ENCODE data around the gene CCND3. TPM values are rescaled to one million over a fixed set of nuclear protein-coding genes. Genes with fewer than 3 reads are reported as not detected.

Gene CCND3
- total and polyA plus RNA-seq, 2 of the 13 experiments (the other 11 are each of a cell fraction or from before 2014, with no cell fraction given), result 4.3 to 7.2 TPM

- POLR2A ChIA-PET, result interaction anchor here (0.6 kb wide), 1 partner anchor 73 kb away, joined by 4 read pairs; no protein-coding TSS in a partner anchor
- no peak for TF ChIP-seq PAX8 (CRISPR knock-in tag; IDR thresholded peaks at IDR 0.05; ENCODE audit: borderline replicate concordance)
- TF ChIP-seq ZNF607 (CRISPR knock-in tag; IDR thresholded peaks at IDR 0.05; ENCODE audit: borderline replicate concordance), result no peak
- no peak for TF ChIP-seq ZNF570 (CRISPR knock-in tag; IDR thresholded peaks at IDR 0.05; ENCODE audit: borderline replicate concordance)
- TF ChIP-seq JUNB (CRISPR knock-in tag; IDR thresholded peaks at IDR 0.05; ENCODE audit: borderline replicate concordance), result no peak
- TF ChIP-seq U2AF2 (IDR thresholded peaks at IDR 0.05; ENCODE audit: low read depth, low read length), result no peak
- no peak for TF ChIP-seq MAFK (conservative IDR thresholded peaks at IDR 0.05 in 1 of 2, IDR thresholded peaks at IDR 0.05 in 1 of 2; ENCODE audit: low read length in 2 of 2)
- TF ChIP-seq FOSL2 (CRISPR knock-in tag; IDR thresholded peaks at IDR 0.05), result peak; percentile 64
- peak; percentile 76 for TF ChIP-seq ZNF3 (CRISPR knock-in tag; IDR thresholded peaks at IDR 0.05)
- TF ChIP-seq ZNF33B (CRISPR knock-in tag; IDR thresholded peaks at IDR 0.05), result no peak
- TF ChIP-seq PPARG (CRISPR knock-in tag; conservative IDR thresholded peaks at IDR 0.05), result 0 out of 2 replicates have a peak, but pooled peaks have one; percentile 51
- no peak for TF ChIP-seq ZUFSP (CRISPR knock-in tag; IDR thresholded peaks at IDR 0.05; ENCODE audit: borderline replicate concordance)
- TF ChIP-seq ZFP36 (IDR thresholded peaks at IDR 0.05; ENCODE audit: borderline replicate concordance, low read depth, low read length, partially characterized antibody), result no peak
- no peak for TF ChIP-seq ZNF562 (CRISPR knock-in tag; IDR thresholded peaks at IDR 0.05; ENCODE audit: borderline replicate concordance)
- peak; percentile 61 for TF ChIP-seq NR2F6 (IDR thresholded peaks at IDR 0.05)
- TF ChIP-seq NR2F6 (CRISPR knock-in tag; IDR thresholded peaks at IDR 0.05), result 0 out of 2 replicates have a peak, but pooled peaks have one; percentile 10
- TF ChIP-seq FOXK1 (CRISPR knock-in tag; IDR thresholded peaks at IDR 0.05; ENCODE audit: borderline replicate concordance, low read depth), result no peak
- no peak for TF ChIP-seq POGZ (CRISPR knock-in tag; IDR thresholded peaks at IDR 0.05)
- TF ChIP-seq ZNF773 (CRISPR knock-in tag; IDR thresholded peaks at IDR 0.05; ENCODE audit: borderline replicate concordance), result no peak
- TF ChIP-seq GTF2F1 (IDR thresholded peaks at IDR 0.05; ENCODE audit: low read length), result no peak
- TF ChIP-seq ZSCAN21 (CRISPR knock-in tag; IDR thresholded peaks at IDR 0.05; ENCODE audit: borderline replicate concordance), result no peak
- TF ChIP-seq RFXANK (CRISPR knock-in tag; IDR thresholded peaks at IDR 0.05), result no peak
- TF ChIP-seq TOPORS (CRISPR knock-in tag; IDR thresholded peaks at IDR 0.05), result no peak
These were observed 35.3 kb upstream of the CCND3 start for GRCh38 chr6:41976794-41977484.

More at GRCh38 chr6:41976794-41977484, 35.3 kb upstream of the CCND3 start:
- H3K36me3 ChIP-seq (replicated peaks in 1 of 2; ENCODE audit: control insufficient read depth in 1 of 2, insufficient read depth in 2 of 2, low read length in 2 of 2), result no peaks in the 10 kb centered on the region
- CTCF ChIA-PET (ENCODE audit: low intra/inter-chr PET ratio, low total read pairs), result no interaction called here
- no TSS peak for BruUV-seq (replicated peaks)
- H3K4me1 ChIP-seq (ENCODE audit: insufficient read depth, low read length), result no peaks in the 10 kb centered on the region; the same call in 1 of the 2 replicates
- H2AFZ ChIP-seq (ENCODE audit: low read length), result no peak overlapping the region
- no peaks in the 10 kb centered on the region for H3K27me3 ChIP-seq (ENCODE audit: control insufficient read depth in 1 of 2, insufficient read depth in 2 of 2, low read length in 2 of 2)
- H3K9me3 ChIP-seq (ENCODE audit: low read length), result no peaks in the 10 kb centered on the region
- no peak overlapping the region for H3K4me3 ChIP-seq (replicated peaks in 1 of 3; ENCODE audit: insufficient read depth in 1 of 3, low read depth in 2 of 3, low read length in 3 of 3)
- intact Hi-C loops (cut with micrococcal nuclease; ENCODE audit: unreplicated experiment) (no loop called here), in situ Hi-C loops (cut with HindIII; ENCODE audit: extremely low pct_ligation_motif_present, low pct_unique_long_range_greater_than_20kb) (no loop called here)
- DNase-seq (ENCODE audit: low spot score), result peak; percentile 34
- no peaks in the 10 kb centered on the region for H4K20me1 ChIP-seq (ENCODE audit: insufficient read depth, low read length)
- H3K9ac ChIP-seq (ENCODE audit: insufficient read depth, low read depth, low read length), result no peak overlapping the region
- H3K27ac ChIP-seq (ENCODE audit: extremely low read length, insufficient read depth, low read length), result no peak overlapping the region
- peak; percentile 63 for ATAC-seq
- no peak for FAIRE-seq
- WGBS (ENCODE audit: low lambda C conversion rate), result 15% methylated on average over 9 of the region's 9 CpGs
- H3K4me2 ChIP-seq (ENCODE audit: low read depth, low read length), result no peak overlapping the region
- H3K79me2 ChIP-seq (ENCODE audit: insufficient read depth, low read length), result no peaks in the 10 kb centered on the region
